ENCODE results near the gene SNORC.

GRCh38 chr2:232920055-232920454 lies 50.0 kb downstream of the SNORC start:
- no peak for TF ChIP-seq CTCF (conservative IDR thresholded peaks at IDR 0.05 in 1 of 2, IDR thresholded peaks at IDR 0.05 in 1 of 2; ENCODE audit: extremely low read depth in 1 of 2, insufficient read depth in 1 of 2, low read depth in 1 of 2, low read length in 2 of 2)
- no peak for TF ChIP-seq EZH2 (IDR thresholded peaks at IDR 0.05; ENCODE audit: borderline replicate concordance, low read length)
